NCI-H1048 (cell line): ENCODE measurements around the gene GCNT2.
A peak's percentile ranks its signal among the peaks of the same experiment; 100 is the strongest.
"Not testable (repeated sequence)": the region's sequence is repeated elsewhere in the genome, so short reads cannot be mapped to it uniquely, and the experiment has no call there.

Experiments
- DNase-seq: peaks from one replicate; lab custom pipeline; 2025; lab: John Stamatoyannopoulos, UW

Gene GCNT2

GRCh38 chr6:10514049-10514780 is 6.9 kb upstream of the GCNT2 start:
- DNase-seq, result no peak

GRCh38 chr6:10516953-10517352 is 4.2 kb upstream of the GCNT2 start:
- no peak for DNase-seq

GRCh38 chr6:10518557-10519407 is 2.4 kb upstream of the GCNT2 start:
- DNase-seq, result peak; percentile 55

GRCh38 chr6:10519408-10519697 is 1.8 kb upstream of the GCNT2 start:
- DNase-seq, result not testable (repeated sequence)

- no peak for DNase-seq
Measured at GRCh38 chr6:10520468-10520867, 683 bp upstream of the GCNT2 start.

GRCh38 chr6:10522929-10523573 is 1.9 kb downstream of the GCNT2 start:
- no peak for DNase-seq

- DNase-seq, result no peak
Measured at GRCh38 chr6:10526156-10526555, 5.0 kb downstream of the GCNT2 start.

GRCh38 chr6:10528158-10528981 is 7.2 kb downstream of the GCNT2 start:
- DNase-seq, result peak; percentile 56

GRCh38 chr6:10529231-10529801 is 8.2 kb downstream of the GCNT2 start:
- no peak for DNase-seq

GRCh38 chr6:10529828-10530374 is 8.8 kb downstream of the GCNT2 start:
- not testable (repeated sequence) for DNase-seq

GRCh38 chr6:10531503-10531902 is 10.4 kb downstream of the GCNT2 start:
- DNase-seq, result no peak

- DNase-seq, result no peak
Measured at GRCh38 chr6:10531942-10532341, 10.8 kb downstream of the GCNT2 start.

- DNase-seq, result no peak
Measured at GRCh38 chr6:10532392-10532791, 11.2 kb downstream of the GCNT2 start.

- no peak for DNase-seq
Measured at GRCh38 chr6:10534419-10534762, 13.2 kb downstream of the GCNT2 start.

- no peak for DNase-seq
Measured at GRCh38 chr6:10535193-10535592, 14.0 kb downstream of the GCNT2 start.

- DNase-seq, result no peak
Measured at GRCh38 chr6:10537726-10538125, 16.6 kb downstream of the GCNT2 start.

GRCh38 chr6:10540073-10540746 is 19.1 kb downstream of the GCNT2 start:
- no peak for DNase-seq

GRCh38 chr6:10541591-10541990 is 20.4 kb downstream of the GCNT2 start:
- no peak for DNase-seq

GRCh38 chr6:10542213-10542612 is 21.1 kb downstream of the GCNT2 start:
- no peak for DNase-seq

- DNase-seq, result no peak
Measured at GRCh38 chr6:10543488-10543887, 22.3 kb downstream of the GCNT2 start.

- no peak for DNase-seq
Measured at GRCh38 chr6:10545482-10545881, 24.3 kb downstream of the GCNT2 start.
